Brain microvascular endothelial cell (primary cell): Measurements from ENCODE around the gene WNT5A.
A peak's percentile ranks its signal among the peaks of the same experiment; 100 is the strongest.

Source experiments
- DNase-seq: peaks from one replicate; pipeline ENCODE4 v3.0.0-alpha.2; 2020
- H3K27ac ChIP-seq: fragments of 250-450 bp; sonication (Bioruptor Pico); 2 replicates; pipeline ENCODE4 v1.5.1; 2020; ENCODE audit warnings: mild to moderate bottlenecking, moderate library complexity
- H3K27me3 ChIP-seq: fragments of 250-450 bp; sonication (Bioruptor Pico); replicated peaks from 2 replicates; pipeline ENCODE4 v1.5.1; 2020; ENCODE audit warnings: mild to moderate bottlenecking
- H3K36me3 ChIP-seq: fragments of 250-450 bp; sonication (Bioruptor Pico); replicated peaks from 2 replicates; pipeline ENCODE4 v1.5.1; 2020; ENCODE audit warnings: mild to moderate bottlenecking
- H3K4me3 ChIP-seq: 2 replicates; pipeline ENCODE4 v1.5.1; 2011; ENCODE audit warnings: low read depth, mild to moderate bottlenecking, control low read depth, low read length, moderate library complexity
- in situ Hi-C: cut with HindIII; loops from 2 replicates; pipeline ENCODE4 v1.10.0; 2017; ENCODE audit warnings: low sequenced_read_pairs, low pct_ligation_motif_present
- TF ChIP-seq, protein P1 (sequence below): IDR thresholded peaks from 2 replicates; pipeline ENCODE4 v1.5.1; 2011; ENCODE audit warnings: low read depth, mild to moderate bottlenecking, moderate library complexity, low read length, control low read depth, inconsistent platforms; ENCODE audit errors: missing control alignments

WNT5A gene

GRCh38 chr3:55497250-55497649 is 10.1 kb upstream of the WNT5A start:
- TF ChIP-seq, protein P1, sequence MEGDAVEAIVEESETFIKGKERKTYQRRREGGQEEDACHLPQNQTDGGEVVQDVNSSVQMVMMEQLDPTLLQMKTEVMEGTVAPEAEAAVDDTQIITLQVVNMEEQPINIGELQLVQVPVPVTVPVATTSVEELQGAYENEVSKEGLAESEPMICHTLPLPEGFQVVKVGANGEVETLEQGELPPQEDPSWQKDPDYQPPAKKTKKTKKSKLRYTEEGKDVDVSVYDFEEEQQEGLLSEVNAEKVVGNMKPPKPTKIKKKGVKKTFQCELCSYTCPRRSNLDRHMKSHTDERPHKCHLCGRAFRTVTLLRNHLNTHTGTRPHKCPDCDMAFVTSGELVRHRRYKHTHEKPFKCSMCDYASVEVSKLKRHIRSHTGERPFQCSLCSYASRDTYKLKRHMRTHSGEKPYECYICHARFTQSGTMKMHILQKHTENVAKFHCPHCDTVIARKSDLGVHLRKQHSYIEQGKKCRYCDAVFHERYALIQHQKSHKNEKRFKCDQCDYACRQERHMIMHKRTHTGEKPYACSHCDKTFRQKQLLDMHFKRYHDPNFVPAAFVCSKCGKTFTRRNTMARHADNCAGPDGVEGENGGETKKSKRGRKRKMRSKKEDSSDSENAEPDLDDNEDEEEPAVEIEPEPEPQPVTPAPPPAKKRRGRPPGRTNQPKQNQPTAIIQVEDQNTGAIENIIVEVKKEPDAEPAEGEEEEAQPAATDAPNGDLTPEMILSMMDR, result no peak
- no peaks in the 10 kb centered on the region for H3K36me3 ChIP-seq
- in situ Hi-C loops, result loop anchor here (25.0 kb wide), 4 partner anchors 215 to 635 kb away; no protein-coding TSS in a partner anchor

DNA sequence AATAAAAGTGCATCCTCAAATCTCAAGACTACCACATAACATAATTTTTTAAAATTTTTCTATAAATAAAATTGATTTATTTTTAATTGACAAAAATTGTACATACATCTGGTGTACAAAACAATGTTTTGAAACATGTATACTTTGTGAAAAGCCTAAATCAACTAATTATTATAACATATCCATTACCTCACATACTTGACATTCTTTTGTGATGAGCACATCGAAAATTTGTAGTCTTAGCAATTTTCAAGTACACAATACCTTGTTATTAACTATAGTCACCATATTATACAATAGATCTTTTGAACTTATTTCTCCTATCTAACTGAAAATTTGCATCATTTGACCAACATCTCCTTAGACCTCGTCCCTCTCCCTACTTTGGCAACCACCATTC is 7.9 kb upstream of the WNT5A start:
- Histone ChIP-seq H3K27me3 (no peaks in the 10 kb centered on the region), H3K36me3 (no peaks in the 10 kb centered on the region), H3K4me3 (no peak overlapping the region), H3K27ac (no peak overlapping the region)
- no peak for DNase-seq
- TF ChIP-seq, protein P1, result no peak
- in situ Hi-C loops, result loop anchor here (25.0 kb wide), 4 partner anchors 217 to 633 kb away; no protein-coding TSS in a partner anchor

More at GRCh38 chr3:55497250-55497649, 10.1 kb upstream of the WNT5A start:
- no peak for DNase-seq
- no peak overlapping the region for H3K27ac ChIP-seq
- no peak overlapping the region for H3K4me3 ChIP-seq
- no peaks in the 10 kb centered on the region for H3K27me3 ChIP-seq

DNA sequence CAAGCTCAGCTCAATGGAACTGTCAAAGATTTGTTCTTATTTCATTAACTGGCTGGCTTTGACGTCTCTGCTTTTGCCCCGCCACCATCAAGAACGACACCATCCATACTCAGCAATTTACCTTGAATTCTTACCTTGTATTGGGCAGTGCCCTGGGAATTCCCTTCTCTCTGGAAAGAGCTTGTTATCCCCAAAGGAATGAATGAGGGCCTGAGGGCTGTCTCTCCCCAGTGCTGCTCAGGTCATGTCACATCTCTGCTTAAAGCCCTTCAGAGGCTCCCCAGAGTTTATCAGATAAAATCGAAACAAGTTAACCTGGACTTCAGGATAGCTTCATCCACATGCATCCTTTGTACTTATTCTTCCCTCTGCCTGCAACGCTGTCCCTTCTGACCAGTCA is 5.9 kb upstream of the WNT5A start:
- no peak for DNase-seq
- H3K27me3 ChIP-seq, result no peaks in the 10 kb centered on the region
- H3K36me3 ChIP-seq, result no peaks in the 10 kb centered on the region
- H3K4me3 ChIP-seq, result no peak overlapping the region
- TF ChIP-seq, protein P1, result no peak
- in situ Hi-C loops, result loop anchor here (25.0 kb wide), 4 partner anchors 219 to 631 kb away; no protein-coding TSS in a partner anchor
- H3K27ac ChIP-seq, result no peak overlapping the region

DNA sequence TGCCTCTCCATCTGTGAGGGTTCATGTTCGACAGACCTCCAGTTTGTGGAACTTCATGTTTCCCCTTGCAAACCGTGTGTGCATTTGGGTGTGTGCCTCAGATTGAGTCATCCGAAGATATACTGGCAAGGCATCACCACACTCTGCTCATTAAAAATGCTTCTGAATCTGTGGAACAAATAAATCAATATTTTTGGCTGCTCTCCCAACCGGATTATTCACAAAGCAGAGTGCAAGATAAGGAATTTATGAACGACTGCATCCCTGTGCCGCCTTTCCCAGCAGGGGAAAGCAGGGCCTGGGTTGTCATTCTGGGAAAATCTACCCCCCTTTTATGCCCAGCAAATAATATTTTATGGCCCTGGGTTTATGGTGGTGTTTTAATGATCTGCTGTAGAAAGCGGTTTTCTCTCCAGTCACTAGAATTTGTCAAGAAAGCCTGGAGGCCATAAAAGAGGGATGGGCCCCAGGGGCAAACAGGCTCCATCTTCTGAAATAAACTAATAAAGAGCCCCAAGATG is 4.2 kb upstream of the WNT5A start:
- Histone ChIP-seq H3K27ac (no peak overlapping the region), H3K4me3 (no peak overlapping the region), H3K27me3 (no peaks in the 10 kb centered on the region), H3K36me3 (no peaks in the 10 kb centered on the region)
- DNase-seq, result peak; percentile 32
- in situ Hi-C loops, result loop anchor here (25.0 kb wide), 4 partner anchors 221 to 629 kb away; no protein-coding TSS in a partner anchor
- TF ChIP-seq, protein P1, result no peak

DNA sequence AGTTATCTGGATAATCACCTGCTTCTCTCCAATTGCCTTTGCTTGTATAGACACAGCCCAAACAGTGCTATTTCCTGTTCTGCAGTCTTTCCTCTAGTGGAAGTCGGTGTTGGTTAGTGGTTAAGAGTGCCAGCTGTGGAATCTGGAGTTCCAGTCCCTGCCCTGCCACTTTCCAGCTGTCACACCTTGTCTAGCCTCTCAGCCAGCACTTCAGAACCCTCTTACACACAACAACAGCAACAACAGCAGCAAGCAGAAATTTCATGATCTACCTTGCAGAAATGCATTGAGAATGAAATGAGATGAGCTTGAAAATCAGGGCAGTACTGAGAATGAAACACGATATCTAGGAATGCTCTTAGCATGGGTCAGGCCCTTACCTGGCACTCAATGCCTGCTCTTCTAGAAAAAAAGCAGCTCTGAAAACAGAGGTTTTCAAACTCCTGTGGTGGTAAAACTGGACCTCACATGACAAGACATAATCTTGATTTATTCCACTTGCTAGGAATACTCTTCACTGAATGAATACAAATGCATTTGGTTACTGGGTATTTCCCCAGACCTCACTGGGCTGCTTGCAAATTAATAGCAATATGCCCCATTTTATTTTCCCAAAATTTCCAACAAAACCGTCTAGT is 3.3 kb upstream of the WNT5A start:
- no peak for DNase-seq
- H3K4me3 ChIP-seq, result no peak overlapping the region
- in situ Hi-C loops, result loop anchor here (25.0 kb wide), 4 partner anchors 222 to 628 kb away; no protein-coding TSS in a partner anchor

More for the DNA sequence above, 3.3 kb upstream of the WNT5A start:
- no peak overlapping the region for H3K27ac ChIP-seq
- TF ChIP-seq, protein P1, result no peak
- no peaks in the 10 kb centered on the region for H3K36me3 ChIP-seq
- H3K27me3 ChIP-seq, result no peaks in the 10 kb centered on the region
